Dedifferentiated amniotic fluid mesenchymal stem cell (primary cell): ENCODE data around the gene YWHAQ.
A peak's percentile ranks its signal among the peaks of the same experiment; 100 is the strongest.
"Not testable (repeated sequence)": the region's sequence is repeated elsewhere in the genome, so short reads cannot be mapped to it uniquely, and the experiment has no call there.

Source experiments
- DNase-seq: peaks from one replicate; pipeline ENCODE4 v3.0.0-alpha.2; 2016; ENCODE audit errors: extremely low spot score

YWHAQ gene

DNA sequence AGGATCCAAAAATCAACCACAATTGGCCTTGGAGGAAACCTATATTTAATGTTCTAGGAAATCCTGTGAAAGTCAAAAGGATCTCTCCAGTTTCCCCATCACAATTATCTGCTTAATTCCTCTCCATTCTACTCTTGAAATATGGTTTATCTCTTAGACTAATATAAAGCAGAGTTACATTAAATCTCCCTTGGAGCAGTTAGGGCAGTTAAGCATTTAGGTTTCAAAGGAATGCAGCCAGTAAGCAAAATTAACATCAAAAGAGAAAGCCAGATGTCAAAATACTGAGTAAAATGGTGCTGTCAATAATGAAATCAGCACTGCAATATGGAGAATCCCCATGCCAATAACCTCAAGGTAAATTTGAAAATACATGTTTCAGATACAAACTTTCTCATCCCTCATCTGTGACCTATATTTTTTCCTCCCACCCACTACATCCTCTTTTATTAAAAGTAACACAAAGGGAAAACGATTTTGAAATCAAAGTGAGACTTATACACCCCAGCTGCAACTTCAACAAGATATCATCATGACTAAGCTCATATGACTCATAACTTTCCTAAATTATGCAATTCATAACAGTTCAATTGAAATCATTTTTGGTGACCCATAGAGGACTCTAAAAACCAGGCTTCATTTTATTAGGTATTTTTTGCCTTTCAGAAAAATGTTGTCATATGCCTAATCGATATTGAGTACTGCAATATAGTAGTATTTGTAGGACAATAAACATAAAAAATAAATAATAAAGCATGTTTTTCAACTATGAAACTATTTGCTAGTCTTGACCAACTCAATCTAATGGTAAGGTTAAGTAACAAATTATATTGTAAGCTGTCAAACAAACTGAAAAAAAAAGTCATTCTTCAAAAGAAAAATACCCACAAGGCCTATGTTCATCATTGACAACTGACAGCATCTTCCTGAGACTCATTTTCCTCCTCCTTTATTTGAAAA, 78.3 kb downstream of the YWHAQ start:
- peak; percentile 81 for DNase-seq

DNA sequence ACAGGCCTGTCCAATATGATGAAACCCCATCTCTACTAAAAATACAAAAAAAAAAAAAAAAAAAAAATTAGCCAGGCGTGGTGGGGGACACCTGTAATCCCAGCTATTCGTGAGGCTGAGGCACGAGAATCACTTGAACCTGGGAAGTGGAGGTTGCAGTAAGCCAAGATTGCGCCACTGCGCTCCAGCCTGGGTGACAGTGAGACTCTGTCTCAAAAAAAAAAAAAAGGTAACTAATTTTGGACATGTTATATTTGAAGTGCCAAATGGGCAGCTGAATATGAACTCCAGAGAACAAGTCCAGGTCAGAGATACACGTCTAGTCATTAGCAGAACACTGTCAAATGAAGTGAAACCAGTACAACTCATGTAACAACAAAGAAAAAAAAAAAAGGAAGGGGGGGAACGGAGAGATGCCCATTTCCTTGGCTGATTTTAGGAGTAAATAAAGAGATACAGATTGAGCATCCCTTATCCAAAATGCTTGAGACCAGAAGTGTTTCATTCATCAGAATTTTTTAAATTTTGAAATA, 79.9 kb downstream of the YWHAQ start:
- DNase-seq: not testable (repeated sequence)

DNA sequence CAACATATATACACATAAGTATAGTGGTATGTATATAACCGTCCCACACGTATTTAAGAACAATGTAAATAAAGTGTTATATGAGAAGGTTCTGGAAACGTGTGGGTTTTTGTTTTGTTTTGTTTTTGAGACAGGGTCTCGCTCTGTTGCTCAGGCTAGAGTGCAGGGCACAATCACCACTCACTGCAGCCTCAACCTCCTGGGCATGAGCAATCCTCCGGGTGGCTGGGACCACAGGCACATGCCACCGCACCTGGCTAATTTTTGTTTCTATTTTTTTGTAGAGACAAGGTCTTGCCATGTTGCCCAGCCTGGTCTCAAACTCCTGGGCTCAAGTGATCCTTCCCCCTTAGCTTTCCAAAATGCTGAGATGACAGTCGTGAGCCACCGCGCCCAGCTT, 81.4 kb downstream of the YWHAQ start:
- no peak for DNase-seq

DNA sequence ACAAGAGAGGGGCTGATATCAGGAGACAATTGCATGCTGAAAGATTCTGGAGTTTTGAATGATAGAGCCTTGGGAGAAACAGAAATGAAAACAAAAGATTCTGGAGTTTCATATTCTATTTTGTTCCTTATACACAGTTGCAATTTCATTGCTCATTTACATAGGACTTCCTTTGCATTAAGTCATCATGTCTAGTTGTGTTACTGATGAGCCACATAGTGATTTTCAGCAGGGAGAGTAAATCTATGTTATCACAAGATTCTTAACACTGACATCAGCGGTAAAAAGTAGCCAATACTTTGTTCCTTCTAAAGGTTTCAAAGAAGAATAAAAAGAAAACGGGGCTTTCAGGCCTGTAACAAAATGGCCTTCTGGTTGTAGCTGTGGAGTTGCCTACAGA, 82.3 kb downstream of the YWHAQ start:
- DNase-seq: no peak

DNA sequence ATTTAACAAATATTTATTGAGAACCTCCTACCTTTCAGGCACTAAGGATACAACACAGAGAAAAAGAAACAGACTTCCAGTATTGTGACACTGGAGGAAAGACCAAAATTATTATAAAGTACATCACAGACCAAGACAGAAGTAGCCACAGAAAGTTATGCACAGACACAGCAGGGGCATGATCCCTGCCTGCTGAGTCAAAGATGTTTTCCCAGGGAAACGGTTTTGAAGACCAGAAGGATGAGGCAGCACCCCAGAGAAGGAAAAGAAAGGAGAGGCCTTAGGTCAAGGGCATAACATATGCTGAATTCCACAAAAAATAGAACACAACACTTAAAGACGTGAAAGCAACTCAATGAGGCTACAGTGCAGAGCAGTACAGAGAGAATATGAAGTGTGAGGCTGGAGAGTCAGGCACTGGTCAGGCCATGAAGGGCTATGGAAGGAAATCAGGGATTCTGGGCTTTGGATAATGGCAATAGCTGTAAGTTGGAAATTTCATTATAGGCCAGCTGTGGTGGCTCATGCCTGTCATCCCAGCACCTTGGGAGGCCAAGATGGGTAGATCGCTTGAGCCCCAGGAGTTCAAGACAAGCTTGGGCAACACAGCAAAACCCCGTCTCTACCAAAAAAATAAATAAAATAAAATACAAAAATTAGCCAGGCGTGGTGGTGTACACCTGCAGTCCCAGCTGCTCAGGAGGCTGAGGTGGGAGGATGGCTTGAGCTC, 83.4 kb downstream of the YWHAQ start:
- no peak for DNase-seq

DNA sequence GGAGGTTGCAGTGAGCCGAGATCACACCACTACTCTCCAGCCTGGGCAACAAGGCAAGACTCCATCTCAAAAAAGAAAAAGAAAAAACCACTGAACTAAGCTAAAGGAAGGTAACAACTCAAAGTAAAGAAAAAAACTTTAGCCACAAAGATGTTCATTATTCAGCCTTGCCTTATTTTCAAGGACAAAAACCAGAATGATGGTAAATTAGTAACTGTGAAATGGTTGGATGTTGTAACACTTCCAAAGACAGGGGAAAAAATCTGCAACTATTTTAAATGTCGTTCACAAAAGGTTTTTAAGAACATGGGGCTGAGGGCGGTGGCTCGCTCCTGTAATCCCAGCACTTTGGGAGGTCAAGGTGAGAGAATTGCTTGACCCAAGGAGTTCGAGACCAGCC, 85.3 kb downstream of the YWHAQ start:
- DNase-seq: no peak

DNA sequence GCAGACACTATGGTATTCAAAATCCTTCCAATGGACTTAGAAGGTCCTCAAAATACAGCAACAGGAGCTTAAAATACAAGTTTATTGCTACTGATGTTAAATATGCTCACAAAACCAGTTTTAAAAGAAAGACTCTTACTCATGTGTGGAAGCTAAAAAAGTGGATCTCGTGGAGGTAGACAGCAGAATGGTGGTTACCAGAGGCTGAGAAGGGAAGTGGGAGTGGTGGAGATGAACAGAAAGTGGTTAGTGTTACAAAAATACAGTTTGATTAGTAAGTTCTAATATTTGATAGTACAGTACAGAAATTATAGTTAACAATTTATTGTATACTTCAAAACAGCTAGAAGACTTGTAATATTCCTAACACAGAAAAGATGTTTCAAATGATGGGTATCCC, 87.2 kb downstream of the YWHAQ start:
- no peak for DNase-seq

DNA sequence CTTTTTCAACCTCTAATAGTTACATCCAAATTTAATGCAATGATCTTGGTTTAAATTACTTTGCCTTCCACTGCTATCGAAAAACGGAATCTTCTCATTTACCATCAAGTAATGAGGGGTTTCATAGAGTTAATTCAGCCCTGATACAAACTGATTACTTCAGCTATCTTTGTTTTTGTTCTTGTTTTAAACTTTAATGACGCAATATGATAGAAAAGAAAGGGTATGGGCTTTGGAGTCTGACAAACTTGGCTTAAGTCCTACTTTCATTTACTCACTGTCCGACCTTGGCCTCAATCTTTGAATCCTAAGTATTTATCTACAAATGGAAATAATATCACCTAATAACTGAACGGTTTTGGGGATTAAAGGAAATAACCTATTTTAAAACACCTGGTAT, 91.3 kb downstream of the YWHAQ start:
- DNase-seq: no peak

DNA sequence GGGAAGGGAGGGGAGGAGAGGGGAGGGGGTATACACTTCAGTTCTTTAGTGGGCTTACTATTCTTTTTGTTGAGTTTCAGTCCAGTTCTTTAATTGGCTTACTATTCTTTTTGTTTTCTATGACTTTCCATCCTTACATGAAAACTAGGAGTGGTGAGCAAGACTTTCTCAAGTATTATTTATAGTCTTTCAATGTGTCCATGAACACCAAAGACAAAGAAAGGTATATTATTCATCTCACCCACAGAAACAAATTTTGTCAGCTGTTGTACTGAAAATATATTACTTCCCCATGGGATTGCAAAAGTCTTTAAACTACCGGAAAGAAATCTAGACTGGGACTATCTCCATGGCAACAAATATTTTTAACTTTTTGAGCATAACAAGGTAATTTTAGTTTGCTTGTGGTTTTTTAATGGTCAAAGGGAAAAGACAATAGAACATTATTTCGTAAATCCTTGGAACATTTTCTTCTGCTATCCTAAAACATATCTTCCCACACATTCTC, 92.7 kb downstream of the YWHAQ start:
- DNase-seq: peak; percentile 80

DNA sequence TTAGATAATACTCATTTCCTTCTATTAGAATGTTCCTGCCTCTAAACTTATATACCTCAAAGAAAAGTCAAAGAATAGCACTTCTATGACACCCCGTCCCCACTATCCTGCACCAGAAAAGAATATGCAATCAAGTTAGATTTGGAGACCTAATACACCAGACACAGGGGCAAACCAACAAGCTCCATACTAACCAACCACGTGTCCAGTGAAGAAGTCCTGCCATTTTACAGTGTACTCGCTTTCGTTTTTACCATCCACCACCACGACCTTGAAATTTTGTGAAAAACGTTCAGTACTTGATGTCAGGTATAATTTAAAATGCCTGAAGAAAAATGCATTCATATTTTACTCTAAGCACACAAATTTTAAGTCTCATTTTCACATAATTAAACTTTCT, 94.3 kb downstream of the YWHAQ start:
- DNase-seq: no peak

DNA sequence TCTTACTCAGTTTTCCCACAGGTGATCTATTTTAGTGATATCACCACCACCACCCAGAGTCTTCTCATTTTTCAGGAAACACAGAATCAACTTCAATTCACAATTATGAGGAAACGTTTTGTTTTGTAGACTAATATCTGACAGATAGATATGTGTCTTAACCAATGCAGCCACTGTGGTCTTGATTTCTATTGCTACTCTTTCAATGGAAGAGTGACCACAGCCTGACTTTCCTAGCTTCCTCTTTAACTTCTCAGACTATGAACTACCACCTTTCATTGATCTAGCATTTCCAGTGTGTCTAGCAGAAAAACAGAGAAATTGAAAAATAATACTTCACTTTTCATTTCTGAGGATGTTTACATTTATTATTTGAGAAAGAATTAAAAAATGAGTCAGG, 95.6 kb downstream of the YWHAQ start:
- no peak for DNase-seq
